Mesendoderm (in vitro differentiated cells): Measurements from ENCODE around the gene CCDC88A.
"Not testable (repeated sequence)": the region's sequence is repeated elsewhere in the genome, so short reads cannot be mapped to it uniquely, and the experiment has no call there.

Experiments used
- DNase-seq: peaks from one replicate; pipeline ENCODE4 v3.0.0; 2013
- H2AK5ac ChIP-seq: 2 replicates; pipeline ENCODE4 v1.6.1; 2013; ENCODE audit warnings: low read length, inconsistent platforms
- H2BK120ac ChIP-seq: 2 replicates; pipeline ENCODE4 v1.6.1; 2013; ENCODE audit warnings: low read depth, mild to moderate bottlenecking, low read length, moderate library complexity, mixed read lengths
- H2BK15ac ChIP-seq: replicated peaks from 2 replicates; pipeline ENCODE4 v1.6.1; 2013; ENCODE audit warnings: low read depth, mild to moderate bottlenecking, moderate library complexity
- H2BK5ac ChIP-seq: 2 replicates; pipeline ENCODE4 v1.6.1; 2013; ENCODE audit warnings: low read length, inconsistent platforms
- H3K18ac ChIP-seq: 2 replicates; pipeline ENCODE4 v1.6.1; 2013; ENCODE audit warnings: mild to moderate bottlenecking, low read length, mixed read lengths
- H3K23ac ChIP-seq: one replicate; pipeline ENCODE4 v1.6.1; 2013; ENCODE audit warnings: low read length
- H3K27ac ChIP-seq: 2 replicates; pipeline ENCODE4 v1.5.1; 2013; ENCODE audit warnings: low read depth, mild to moderate bottlenecking, inconsistent platforms, low read length, moderate library complexity
- H3K27me3 ChIP-seq: 2 replicates; pipeline ENCODE4 v1.6.1; 2013; ENCODE audit warnings: low read length, control low read depth, mild to moderate bottlenecking, inconsistent platforms; ENCODE audit not compliant: insufficient read depth, poor library complexity
- H3K36me3 ChIP-seq: 2 replicates; pipeline ENCODE4 v1.6.1; 2013; ENCODE audit warnings: low read length, inconsistent platforms; ENCODE audit not compliant: control insufficient read depth, insufficient read depth
- H3K4ac ChIP-seq: one replicate; pipeline ENCODE4 v1.6.1; 2013; ENCODE audit warnings: low read depth, mild to moderate bottlenecking, low read length, moderate library complexity
- H3K4me1 ChIP-seq: 2 replicates; pipeline ENCODE4 v1.6.1; 2013; ENCODE audit warnings: low read depth, low read length, inconsistent platforms; ENCODE audit not compliant: control insufficient read depth
- H3K4me2 ChIP-seq: 2 replicates; pipeline ENCODE4 v1.6.1; 2013; ENCODE audit warnings: low read length
- H3K4me3 ChIP-seq: 2 replicates; pipeline ENCODE4 v1.5.1; 2013; ENCODE audit warnings: mild to moderate bottlenecking, low read length
- H3K56ac ChIP-seq: one replicate; pipeline ENCODE4 v1.6.1; 2013; ENCODE audit warnings: low read length
- H3K79me1 ChIP-seq: 2 replicates; pipeline ENCODE4 v1.6.1; 2013; ENCODE audit warnings: low read length, inconsistent platforms
- H3K79me2 ChIP-seq: 2 replicates; pipeline ENCODE4 v1.6.1; 2013; ENCODE audit warnings: mild to moderate bottlenecking, low read length; ENCODE audit not compliant: control insufficient read depth, insufficient read depth
- H3K9ac ChIP-seq: 2 replicates; pipeline ENCODE4 v1.6.1; 2013; ENCODE audit warnings: low read length, inconsistent platforms
- H4K5ac ChIP-seq: one replicate; pipeline ENCODE4 v1.6.1; 2013; ENCODE audit warnings: low read length
- H4K8ac ChIP-seq: one replicate; pipeline ENCODE4 v1.6.1; 2013; ENCODE audit warnings: low read depth, mild to moderate bottlenecking, control low read depth, low read length, moderate library complexity
- WGBS: extraction: QIAGEN DNeasy Blood & Tissue Kit; methylation state at CpG from one replicate; pipeline ENCODE4 v1.1.7; 2013; ENCODE audit warnings: low lambda C conversion rate, missing lambda C conversion rate; ENCODE audit not compliant: insufficient coverage; ENCODE audit errors: extremely low coverage; 5-methylcytosine and 5-hydroxymethylcytosine counted together

CCDC88A gene

GRCh38 chr2:55296393-55296792 lies 123.3 kb downstream of the CCDC88A start:
- Histone ChIP-seq H3K4me3 (no peak overlapping the region), H4K8ac (no peak overlapping the region), H3K27ac (no peak overlapping the region), H3K36me3 (peaks cover 4% of the 10 kb centered on the region), H3K18ac (no peak overlapping the region), H3K9ac (no peak overlapping the region), H3K4me2 (no peak overlapping the region), H2BK5ac (no peak overlapping the region), H3K56ac (no peak overlapping the region), H4K5ac (no peak overlapping the region), H2AK5ac (no peak overlapping the region), H2BK120ac (no peak overlapping the region), H3K4ac (no peak overlapping the region), H2BK15ac (no peak overlapping the region), H3K79me2 (no peaks in the 10 kb centered on the region), H3K23ac (no peak overlapping the region), H3K4me1 (no peaks in the 10 kb centered on the region), H3K79me1 (no peaks in the 10 kb centered on the region), H3K27me3 (no peaks in the 10 kb centered on the region)
- no peak for DNase-seq

- H4K8ac ChIP-seq = no peak overlapping the region
- no peak overlapping the region for H3K9ac ChIP-seq
- H3K56ac ChIP-seq = no peak overlapping the region
- no CpG with 5 or more reads among the region's 12 CpGs for WGBS
- no peaks in the 10 kb centered on the region for H3K27me3 ChIP-seq
- DNase-seq = no peak
- H3K23ac ChIP-seq = no peak overlapping the region
- no peak overlapping the region for H2BK5ac ChIP-seq
- H3K4me3 ChIP-seq = no peak overlapping the region
- H3K36me3 ChIP-seq = no peaks in the 10 kb centered on the region
- H3K4me1 ChIP-seq = peaks cover 3% of the 10 kb centered on the region
- H3K18ac ChIP-seq = no peak overlapping the region
- H2BK15ac ChIP-seq = no peak overlapping the region
- no peaks in the 10 kb centered on the region for H3K79me2 ChIP-seq
- no peak overlapping the region for H3K4me2 ChIP-seq
- no peak overlapping the region for H3K4ac ChIP-seq
- no peak overlapping the region for H2BK120ac ChIP-seq
- H3K27ac ChIP-seq = no peak overlapping the region
- H3K79me1 ChIP-seq = no peaks in the 10 kb centered on the region
- no peak overlapping the region for H4K5ac ChIP-seq
- H2AK5ac ChIP-seq = no peak overlapping the region
Observed at GRCh38 chr2:55283083-55283482, 136.6 kb downstream of the CCDC88A start.

- Histone ChIP-seq H3K36me3 (no peaks in the 10 kb centered on the region), H3K4me3 (peak overlapping the region; percentile 6), H3K4me2 (peak overlapping the region; percentile 24), H2BK120ac (no peak overlapping the region), H3K4ac (peak overlapping the region; percentile 5), H3K27me3 (no peaks in the 10 kb centered on the region), H3K79me1 (no peaks in the 10 kb centered on the region), H4K5ac (no peak overlapping the region), H3K79me2 (no peaks in the 10 kb centered on the region), H3K56ac (peak overlapping the region; percentile 89), H2AK5ac (no peak overlapping the region), H2BK15ac (no peak overlapping the region), H2BK5ac (no peak overlapping the region), H3K23ac (no peak overlapping the region), H3K18ac (peak overlapping the region; percentile 6), H3K27ac (no peak overlapping the region), H4K8ac (no peak overlapping the region), H3K4me1 (peaks cover 3% of the 10 kb centered on the region), H3K9ac (peak overlapping the region; percentile 72)
- DNase-seq = peak; percentile 89
- WGBS = no CpG with 5 or more reads among the region's 60 CpGs
Observed at GRCh38 chr2:55282110-55282917, 137.3 kb downstream of the CCDC88A start.

GRCh38 chr2:55280851-55281546 lies 138.7 kb downstream of the CCDC88A start:
- not testable (repeated sequence) for H3K79me1 ChIP-seq, H2BK5ac ChIP-seq, DNase-seq, H3K4ac ChIP-seq, H3K23ac ChIP-seq, H2AK5ac ChIP-seq, H3K56ac ChIP-seq, H3K9ac ChIP-seq, H2BK15ac ChIP-seq, H3K4me1 ChIP-seq, H3K36me3 ChIP-seq, H3K27ac ChIP-seq, H3K4me3 ChIP-seq, H3K4me2 ChIP-seq, H2BK120ac ChIP-seq, H4K5ac ChIP-seq, H3K79me2 ChIP-seq, H3K18ac ChIP-seq, H3K27me3 ChIP-seq, H4K8ac ChIP-seq
- no CpG with 5 or more reads among the region's 5 CpGs for WGBS

- Histone ChIP-seq H3K4ac (peak overlapping the region; percentile 4), H2BK15ac (peak overlapping the region; percentile 57), H3K9ac (peak overlapping the region; percentile 36), H3K27ac (peak overlapping the region; percentile 57), H3K56ac (peak overlapping the region; percentile 74)
- WGBS = no CpG with 5 or more reads among the region's 7 CpGs
- H4K5ac ChIP-seq, H2AK5ac ChIP-seq, H2BK120ac ChIP-seq, H3K79me1 ChIP-seq, H4K8ac ChIP-seq, H3K36me3 ChIP-seq, H3K4me1 ChIP-seq, H3K4me3 ChIP-seq, H3K79me2 ChIP-seq, H3K4me2 ChIP-seq, H2BK5ac ChIP-seq, H3K23ac ChIP-seq, H3K27me3 ChIP-seq, H3K18ac ChIP-seq: not testable (repeated sequence)
- peak; percentile 42 for DNase-seq
Observed at GRCh38 chr2:55279859-55280424, 139.7 kb downstream of the CCDC88A start.
